Measurements from ENCODE around the gene GPR173. TPM values are rescaled to one million over a fixed set of nuclear protein-coding genes. Genes with fewer than 3 reads are reported as not detected.

Gene GPR173
- total and polyA plus RNA-seq, 2 of the 8 experiments (the other 6 are each of a cell fraction or from before 2014, with no cell fraction given), result 7.0 to 11.3 TPM

DNA sequence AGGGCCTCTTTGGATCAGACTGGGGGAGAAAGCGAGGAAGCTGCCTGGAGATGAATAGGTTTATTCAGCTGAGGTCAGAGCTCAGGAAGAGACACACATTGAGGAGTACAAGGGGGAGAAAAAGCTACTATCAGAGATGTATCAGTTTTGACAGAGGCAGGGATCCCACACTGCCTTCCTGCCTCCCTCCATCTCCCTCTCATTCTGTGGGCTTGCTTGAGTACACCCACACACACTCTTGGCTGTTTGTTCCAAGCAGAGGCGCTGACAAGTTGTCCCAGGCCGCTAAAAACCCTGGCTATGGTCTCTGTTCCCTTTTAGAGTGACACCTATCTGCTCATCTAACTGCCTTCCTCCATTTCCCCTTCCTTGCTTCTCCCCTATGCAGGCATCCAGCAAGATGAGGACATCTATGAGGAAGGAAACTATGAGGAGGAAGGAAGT is 38.8 kb downstream of the GPR173 start:
- WGBS, 2 experiments (ENCODE audit: extremely low coverage in 1 of 2, insufficient coverage in 1 of 2, insufficient read length in 1 of 2, insufficient replicate concordance in 2 of 2, low coverage in 1 of 2, low lambda C conversion rate in 2 of 2, missing lambda C conversion rate in 1 of 2), result 83% methylated on average over 2 of the region's 3 CpGs; no CpG with 5 or more reads in 1 of the 2 experiments
- no peak overlapping the region for H3K23ac ChIP-seq (ENCODE audit: insufficient read length)
- H3K18ac ChIP-seq (ENCODE audit: extremely low read depth, low read length), result no peak overlapping the region
- H3K27me3 ChIP-seq (replicated peaks in 1 of 4; ENCODE audit: control insufficient read depth in 3 of 4, extremely low read depth in 1 of 4, insufficient read depth in 3 of 4, low read length in 3 of 4), result no peaks in the 10 kb centered on the region
- peaks cover 4% of the 10 kb centered on the region; the same call in 1 of the 2 replicates for H3K23me2 ChIP-seq (ENCODE audit: low read depth, low read length)
- peaks cover 0 to 11% of the 10 kb centered on the region in 2 experiments; a peak in 2 of 4 replicates for H3K79me2 ChIP-seq (ENCODE audit: control insufficient read depth in 1 of 2, insufficient read depth in 2 of 2, low read length in 2 of 2)
- FAIRE-seq (no peak), DNase-seq (ENCODE audit: low read depth in 1 of 2, low spot score in 2 of 2) (no peak)
- H2AFZ ChIP-seq (ENCODE audit: low read length), result no peak overlapping the region
- no peak overlapping the region; a peak in 1 of 4 replicates for H3K4me2 ChIP-seq (ENCODE audit: insufficient read depth in 1 of 2, low read depth in 2 of 2, low read length in 2 of 2)
- no peak overlapping the region for H2AK5ac ChIP-seq (ENCODE audit: low read depth, low read length)
- H2BK5ac ChIP-seq (ENCODE audit: low read depth, low read length), result no peak overlapping the region
- H2BK120ac ChIP-seq (replicated peaks; ENCODE audit: low read depth, low read length), result no peak overlapping the region
- no peak overlapping the region for H3K27ac ChIP-seq (ENCODE audit: low read depth, low read length)
- H3K4me3 ChIP-seq (ENCODE audit: extremely low read depth in 1 of 4, insufficient read depth in 2 of 4, low read depth in 3 of 4, low read length in 4 of 4), result no peak overlapping the region
- H3K9me3 ChIP-seq (ENCODE audit: insufficient read depth in 2 of 2, low read depth in 1 of 2, low read length in 1 of 2), result no peaks in the 10 kb centered on the region
- no peak overlapping the region for H3K14ac ChIP-seq (ENCODE audit: insufficient read length)
- H2BK15ac ChIP-seq (ENCODE audit: low read length), result no peak overlapping the region
- no peak overlapping the region for H3K9ac ChIP-seq (replicated peaks in 1 of 4; ENCODE audit: extremely low read depth in 1 of 4, low read depth in 3 of 4, low read length in 3 of 4)
- no peak overlapping the region for H4K8ac ChIP-seq (ENCODE audit: extremely low read depth, insufficient read depth, low read length)
- no peak overlapping the region for H3K4ac ChIP-seq (replicated peaks; ENCODE audit: insufficient read length, low read depth, low read length)
- H3K4me1 ChIP-seq (replicated peaks in 1 of 4; ENCODE audit: control insufficient read depth in 3 of 4, insufficient read depth in 4 of 4, low read length in 3 of 4), result peaks cover 0 to 2% (median under 1%) of the 10 kb centered on the region in 4 experiments; a peak in 2 of 7 replicates
- POLR2A ChIA-PET (ENCODE audit: partially characterized antibody), result no interaction called here
- H4K20me1 ChIP-seq (replicated peaks in 1 of 2; ENCODE audit: control insufficient read depth in 1 of 2, insufficient read depth in 2 of 2, low read length in 2 of 2), result peaks cover 0 to 9% of the 10 kb centered on the region in 2 experiments
- peaks cover 6 to 32% (median 17%) of the 10 kb centered on the region in 4 experiments; a peak in 7 of 8 replicates for H3K36me3 ChIP-seq (ENCODE audit: control insufficient read depth in 2 of 4, insufficient read depth in 4 of 4, low read length in 3 of 4)
- CTCF ChIA-PET (ENCODE audit: partially characterized antibody), result interaction anchor here (1.4 kb wide), 1 partner anchor 16 kb away, joined by 3 read pairs; no protein-coding TSS in a partner anchor
- no peak overlapping the region for H4K91ac ChIP-seq (replicated peaks; ENCODE audit: insufficient read length, low read length)
- no peak overlapping the region for H2BK12ac ChIP-seq (ENCODE audit: low read depth, low read length)
- no peak overlapping the region for H3K56ac ChIP-seq (replicated peaks; ENCODE audit: insufficient read length, low read depth, low read length)
- H3K79me1 ChIP-seq (ENCODE audit: low read depth, low read length), result no peaks in the 10 kb centered on the region; the same call in 1 of the 2 replicates
- no peak overlapping the region for H2BK20ac ChIP-seq (ENCODE audit: low read length)
- H4K5ac ChIP-seq (ENCODE audit: insufficient read length, low read depth, low read length), result no peak overlapping the region
- TF ChIP-seq BACH1 (IDR thresholded peaks at IDR 0.05; ENCODE audit: low read length), result no peak
- TF ChIP-seq MAFK (IDR thresholded peaks at IDR 0.05; ENCODE audit: low read depth, low read length), result no peak
- TF ChIP-seq SP4 (IDR thresholded peaks at IDR 0.05; ENCODE audit: low read length), result no peak
- no peak for TF ChIP-seq CHD2 (IDR thresholded peaks at IDR 0.05; ENCODE audit: low read length)
- TF ChIP-seq, protein P1, sequence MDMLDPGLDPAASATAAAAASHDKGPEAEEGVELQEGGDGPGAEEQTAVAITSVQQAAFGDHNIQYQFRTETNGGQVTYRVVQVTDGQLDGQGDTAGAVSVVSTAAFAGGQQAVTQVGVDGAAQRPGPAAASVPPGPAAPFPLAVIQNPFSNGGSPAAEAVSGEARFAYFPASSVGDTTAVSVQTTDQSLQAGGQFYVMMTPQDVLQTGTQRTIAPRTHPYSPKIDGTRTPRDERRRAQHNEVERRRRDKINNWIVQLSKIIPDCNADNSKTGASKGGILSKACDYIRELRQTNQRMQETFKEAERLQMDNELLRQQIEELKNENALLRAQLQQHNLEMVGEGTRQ (IDR thresholded peaks at IDR 0.05; ENCODE audit: low read length), result no peak
- no peak for TF ChIP-seq JUND (IDR thresholded peaks at IDR 0.05; ENCODE audit: low read length)
- no peak for TF ChIP-seq NANOG (IDR thresholded peaks at IDR 0.05; ENCODE audit: insufficient read depth, low read depth, low read length, poor library complexity, severe bottlenecking)
- no peak for TF ChIP-seq HDAC2 (IDR thresholded peaks at IDR 0.05; ENCODE audit: borderline replicate concordance in 1 of 2, low read depth in 2 of 2, low read length in 2 of 2)
- no peak for TF ChIP-seq CEBPB (IDR thresholded peaks at IDR 0.05; ENCODE audit: low read depth, low read length)
- TF ChIP-seq RXRA (IDR thresholded peaks at IDR 0.05; ENCODE audit: insufficient read depth, low read depth, low read length), result no peak
- TF ChIP-seq SP2 (IDR thresholded peaks at IDR 0.05; ENCODE audit: low read length), result no peak
- no peak for TF ChIP-seq PHF8 (conservative IDR thresholded peaks at IDR 0.05; ENCODE audit: low read depth, low read length)
- no peak for TF ChIP-seq SIN3A (conservative IDR thresholded peaks at IDR 0.05 in 1 of 2, IDR thresholded peaks at IDR 0.05 in 1 of 2; ENCODE audit: low read depth in 1 of 2, low read length in 2 of 2)
